GM23338 (cell line): ENCODE measurements around the gene NUDT21. TPM values are rescaled to one million over a fixed set of nuclear protein-coding genes. Genes with fewer than 3 reads are reported as not detected.

Source experiments
- ATAC-seq: fragments of 200-7000 bp; cut with Tn5 transposase; 3 replicates; pipeline ENCODE4 v1.9.1; 2020
- DNase-seq: peaks from one replicate; pipeline ENCODE4 v3.0.0-alpha.2; 2015; ENCODE audit warnings: low spot score
- H2AFZ ChIP-seq: fragments of 200-600 bp; sonication (generic); 2 replicates; pipeline ENCODE4 v1.8.0; 2016; ENCODE audit warnings: antibody characterized with exemption, mild to moderate bottlenecking, moderate library complexity
- H3F3A ChIP-seq: fragments of 200-600 bp; sonication (generic); replicated peaks from 2 replicates; pipeline ENCODE4 v1.8.0; 2017; ENCODE audit warnings: antibody characterized with exemption, mixed run types, low read depth
- H3K27ac ChIP-seq: fragments of 200-600 bp; sonication (generic); 2 replicates; pipeline ENCODE4 v1.6.1; 2016; ENCODE audit warnings: low read depth
- H3K27me3 ChIP-seq: fragments of 200-600 bp; sonication (generic); 2 replicates; pipeline ENCODE4 v1.8.0; 2016; ENCODE audit warnings: mild to moderate bottlenecking, mixed run types, moderate library complexity; ENCODE audit not compliant: insufficient read depth
- H3K36me3 ChIP-seq: fragments of 200-600 bp; sonication (generic); 2 replicates; pipeline ENCODE4 v1.8.0; 2016; ENCODE audit warnings: mild to moderate bottlenecking; ENCODE audit not compliant: insufficient read depth
- H3K4me1 ChIP-seq: fragments of 200-600 bp; sonication (generic); 2 replicates; pipeline ENCODE4 v1.8.0; 2016; ENCODE audit warnings: mild to moderate bottlenecking, moderate library complexity; ENCODE audit not compliant: insufficient read depth
- H3K4me2 ChIP-seq: fragments of 200-600 bp; sonication (generic); 2 replicates; pipeline ENCODE4 v1.7.1; 2017; ENCODE audit warnings: mixed run types
- H3K4me3 ChIP-seq: fragments of 200-600 bp; sonication (generic); 2 replicates; pipeline ENCODE4 v1.6.1; 2016; ENCODE audit warnings: mixed run types
- H3K79me2 ChIP-seq: fragments of 200-600 bp; sonication (generic); replicated peaks from 2 replicates; pipeline ENCODE4 v1.8.0; 2017; ENCODE audit warnings: mild to moderate bottlenecking; ENCODE audit not compliant: insufficient read depth
- H3K9me2 ChIP-seq: fragments of 200-600 bp; sonication (generic); 2 replicates; pipeline ENCODE4 v1.8.0; 2017; ENCODE audit not compliant: insufficient read depth
- H4K20me1 ChIP-seq: fragments of 200-600 bp; sonication (generic); replicated peaks from 2 replicates; pipeline ENCODE4 v1.8.0; 2017; ENCODE audit warnings: mild to moderate bottlenecking; ENCODE audit not compliant: insufficient read depth
- H3K27ac Mint-ChIP-seq: 2 replicates; pipeline ENCODE4 v1.8.0; 2020; ENCODE audit warnings: inconsistent platforms, mild to moderate bottlenecking, moderate library complexity, mixed read lengths
- H3K27me3 Mint-ChIP-seq: 3 replicates; pipeline ENCODE4 v1.8.0; 2022; ENCODE audit warnings: low read depth, mild to moderate bottlenecking, moderate library complexity, mixed read lengths, inconsistent platforms; ENCODE audit not compliant: insufficient read depth, poor library complexity
- H3K36me3 Mint-ChIP-seq: 3 replicates; pipeline ENCODE4 v1.8.0; 2021; ENCODE audit warnings: low read depth, mild to moderate bottlenecking, inconsistent platforms, moderate library complexity, mixed read lengths
- H3K4me1 Mint-ChIP-seq: 3 replicates; pipeline ENCODE4 v1.8.0; 2020; ENCODE audit warnings: mild to moderate bottlenecking, inconsistent platforms, mixed read lengths
- H3K4me3 Mint-ChIP-seq: 3 replicates; pipeline ENCODE4 v1.8.0; 2021; ENCODE audit warnings: moderate library complexity, mild to moderate bottlenecking, inconsistent platforms, mixed read lengths
- H3K9me3 Mint-ChIP-seq: 3 replicates; pipeline ENCODE4 v1.8.0; 2020; ENCODE audit warnings: moderate library complexity, mild to moderate bottlenecking, inconsistent platforms, mixed read lengths
- CREB1 ChIP-seq: fragments of 250-450 bp; sonication (Bioruptor Pico); IDR thresholded peaks from 2 replicates; pipeline ENCODE4 v1.5.0; 2020; ENCODE audit warnings: low read depth, mild to moderate bottlenecking, moderate library complexity
- CTCF ChIP-seq, 2 experiments: fragments of 200-600 bp in 1 of 2; sonication (generic) in 1 of 2; conservative IDR thresholded peaks; 2 replicates each; pipeline versions ENCODE4 v1.5.1 to v1.6.1; 2016 to 2017; ENCODE audit warnings: antibody characterized with exemption in 2 of 2, low read depth in 2 of 2, mild to moderate bottlenecking in 2 of 2, moderate library complexity in 1 of 2
- ETS1 ChIP-seq: IDR thresholded peaks from 2 replicates; pipeline ENCODE4 v1.6.1; 2016; ENCODE audit warnings: antibody characterized with exemption
- EZH2 ChIP-seq: fragments of 200-600 bp; sonication (generic); IDR thresholded peaks from one replicate; pipeline ENCODE4 v1.8.0; 2017; ENCODE audit warnings: antibody characterized with exemption, mild to moderate bottlenecking, low read depth; ENCODE audit not compliant: unreplicated experiment
- EZH2phosphoT487 ChIP-seq: fragments of 200-600 bp; sonication (generic); IDR thresholded peaks from one replicate; pipeline ENCODE4 v1.8.1; 2018; ENCODE audit warnings: antibody characterized with exemption; ENCODE audit not compliant: unreplicated experiment
- JUNB ChIP-seq: IDR thresholded peaks from one replicate; pipeline ENCODE4 v1.6.1; 2016; ENCODE audit warnings: antibody characterized with exemption; ENCODE audit not compliant: unreplicated experiment
- NANOG ChIP-seq: IDR thresholded peaks from 2 replicates; pipeline ENCODE4 v1.6.1; 2016; ENCODE audit warnings: antibody characterized with exemption, borderline replicate concordance
- POLR2AphosphoS5 ChIP-seq: IDR thresholded peaks from 2 replicates; pipeline ENCODE4 v1.6.1; 2016; ENCODE audit warnings: antibody characterized with exemption, low read depth
- REST ChIP-seq: IDR thresholded peaks from one replicate; pipeline ENCODE4 v1.6.1; 2018; ENCODE audit warnings: antibody characterized with exemption; ENCODE audit not compliant: unreplicated experiment
- STAT1 ChIP-seq: IDR thresholded peaks from one replicate; pipeline ENCODE4 v1.6.1; 2016; ENCODE audit warnings: antibody characterized with exemption; ENCODE audit not compliant: unreplicated experiment
- ZNF114 ChIP-seq: fragments of 250-450 bp; sonication (Bioruptor Pico); IDR thresholded peaks from 2 replicates; pipeline ENCODE4 v1.5.0; 2020; ENCODE audit warnings: mild to moderate bottlenecking, moderate library complexity
- ZNF331 ChIP-seq: fragments of 250-450 bp; sonication (Bioruptor Pico); IDR thresholded peaks from 2 replicates; pipeline ENCODE4 v1.5.0; 2020; ENCODE audit warnings: low read depth, mild to moderate bottlenecking, moderate library complexity
- ZNF462 ChIP-seq: fragments of 250-450 bp; sonication (Bioruptor Pico); IDR thresholded peaks from 2 replicates; pipeline ENCODE4 v1.5.0; 2020; ENCODE audit warnings: mild to moderate bottlenecking, moderate library complexity
- polyA plus RNA-seq: library from polyadenylated mRNA; unstranded; fragments of >200 nt; fragmentation: Nextera tagmentation; extraction: Ambion mirVana; gene quantifications from 2 replicates; pipeline ENCODE4 v1.2.1, GENCODE V29; 2016
- total RNA-seq: library from RNA; depleted of rRNA; stranded (reverse); fragments of >200 nt; shearing (Covaris generic); gene quantifications from 2 replicates; pipeline ENCODE4 v1.2.3, GENCODE V29; 2014

Gene NUDT21
- total and polyA plus RNA-seq, 2 experiments from 2014 or later, result 83.4 to 132 TPM

GRCh38 chr16:56399486-56399885 is 51.6 kb downstream of the NUDT21 start:
- Mint-ChIP-seq H3K27me3 (peaks cover 2% of the 10 kb centered on the region), H3K9me3 (no peaks in the 10 kb centered on the region), H3K4me1 (no peaks in the 10 kb centered on the region), H3K4me3 (no peak overlapping the region), H3K36me3 (peaks cover 26% of the 10 kb centered on the region), H3K27ac (no peak overlapping the region)
- no peaks in the 10 kb centered on the region for H4K20me1 ChIP-seq
- no peaks in the 10 kb centered on the region for H3F3A ChIP-seq
- H3K4me1 ChIP-seq, result no peaks in the 10 kb centered on the region
- H3K36me3 ChIP-seq, result 0 out of 2 replicates have a peak, but pooled peaks cover 14% of the 10 kb centered on the region
- no peaks in the 10 kb centered on the region for H3K27me3 ChIP-seq
- H3K27ac ChIP-seq, result no peak overlapping the region
- no peak for ATAC-seq
- TF ChIP-seq CREB1 (CRISPR knock-in tag), result no peak
- TF ChIP-seq EZH2phosphoT487, result no peak
- no peak for TF ChIP-seq ZNF114 (CRISPR knock-in tag)
- TF ChIP-seq ETS1, result no peak
- no peak for TF ChIP-seq NANOG
- TF ChIP-seq EZH2, result no peak
- no peak for TF ChIP-seq STAT1
- TF ChIP-seq ZNF331 (CRISPR knock-in tag), result no peak
- no peak for TF ChIP-seq POLR2AphosphoS5
- no peak for TF ChIP-seq REST
- no peak for TF ChIP-seq ZNF462 (CRISPR knock-in tag)
- no peak for TF ChIP-seq CTCF (conservative IDR thresholded peaks at IDR 0.05; ENCODE audit: low read depth in 2 of 2)
- no peak for TF ChIP-seq JUNB
- H3K4me3 ChIP-seq, result no peak overlapping the region
- no peak for DNase-seq
- no peaks in the 10 kb centered on the region for H3K9me2 ChIP-seq
- no peak overlapping the region for H2AFZ ChIP-seq
- H3K79me2 ChIP-seq, result no peaks in the 10 kb centered on the region
- H3K4me2 ChIP-seq, result no peak overlapping the region
